Right lobe of liver (tissue), 6 donors: Measurements from ENCODE around the gene DSCAM. TPM values are rescaled to one million over a fixed set of nuclear protein-coding genes. Genes with fewer than 3 reads are reported as not detected.

Experiments
- ATAC-seq, 4 donors: fragments of 200-7000 bp; cut with Tn5 transposase; one replicate each; pipeline ENCODE4 v1.9.1; 2020; ENCODE audit warnings: mild to moderate bottlenecking in 4 of 4, moderate library complexity in 4 of 4
- DNase-seq, 3 donors: peaks; one replicate each; pipeline ENCODE4 v3.0.0-alpha.2; 2020
- H3K27ac ChIP-seq, 3 donors: fragments of 200-600 bp; one replicate each; pipeline ENCODE4 v1.8.0; 2022
- H3K27me3 ChIP-seq, 2 donors: fragments of 200-600 bp; one replicate each; pipeline ENCODE4 v1.8.0; 2022
- H3K36me3 ChIP-seq, 4 donors: fragments of 200-600 bp; sonication (generic) in 1 of 4; one replicate each; pipeline versions ENCODE4 v1.5.1 to v1.8.0; 2017 to 2022; ENCODE audit warnings: control low read depth in 1 of 4
- H3K4me1 ChIP-seq, 4 donors: fragments of 200-600 bp; sonication (generic) in 1 of 4; one replicate each; pipeline versions ENCODE4 v1.5.1 to v1.8.0; 2017 to 2022; ENCODE audit warnings: control low read depth in 1 of 4
- H3K4me3 ChIP-seq, 3 donors: fragments of 200-600 bp; one replicate each; pipeline ENCODE4 v1.8.0; 2022
- H3K9me3 ChIP-seq, 4 donors: fragments of 200-600 bp; sonication (generic) in 1 of 4; one replicate each; pipeline versions ENCODE4 v1.5.1 to v1.8.0; 2017 to 2022; ENCODE audit warnings: control low read depth in 1 of 4
- POLR2A ChIP-seq: fragments of 450-650 bp; IDR thresholded peaks from one replicate; pipeline ENCODE4 v1.6.1; 2017; ENCODE audit warnings: antibody characterized with exemption, mild to moderate bottlenecking
- WGBS: methylation state at CpG from one replicate; pipeline ENCODE4 v1.1.6; 2018; ENCODE audit warnings: low coverage, low lambda C conversion rate; ENCODE audit not compliant: insufficient coverage; ENCODE audit errors: missing lambda C conversion rate; 5-methylcytosine and 5-hydroxymethylcytosine counted together
- intact Hi-C, 2 donors: fragments of 100-400 bp; cut with DNase I; formaldehyde crosslinking; loops; one replicate each; pipeline versions ENCODE4 v1.11.2 to v1.14.1; 2022
- total RNA-seq, 6 experiments: library from RNA; depleted of rRNA in 2 of 6; stranded (reverse); fragments of >200 nt in 2 of 6; fragmentation: NEBNext Ultra II Directional in 3 of 6; extraction: Animal tissue kit (Norgen Biotek cat#: 25700) in 3 of 6; gene quantifications; one replicate each; pipeline versions ENCODE4 v1.1.0 to v1.2.4, GENCODE V29; 2016 to 2023
- TF ChIP-seq, protein P1 (sequence below), 4 donors: fragments of 200-600 bp in 3 of 4; fragments of 450-650 bp in 1 of 4; IDR thresholded peaks; one replicate each; pipeline versions ENCODE4 v1.5.1 to v1.8.0; 2016 to 2022; ENCODE audit warnings: antibody characterized with exemption in 4 of 4, mild to moderate bottlenecking in 2 of 4
- donor health status: DM: no; HTN: yes; CAD: no.
- donor health status: DM: no; HTN: no; CAD: no.
- donor health status: DM: no; HTN: no; CAD: no.
- donor health status: DM: no; HTN: yes; CAD: no.
- donor health status: DM: no; HTN: yes; CAD: no.

Gene DSCAM
- total RNA-seq, 6 experiments from 2014 or later: 0.04 to 0.16 (median 0.06) TPM; not detected in 2

DNA sequence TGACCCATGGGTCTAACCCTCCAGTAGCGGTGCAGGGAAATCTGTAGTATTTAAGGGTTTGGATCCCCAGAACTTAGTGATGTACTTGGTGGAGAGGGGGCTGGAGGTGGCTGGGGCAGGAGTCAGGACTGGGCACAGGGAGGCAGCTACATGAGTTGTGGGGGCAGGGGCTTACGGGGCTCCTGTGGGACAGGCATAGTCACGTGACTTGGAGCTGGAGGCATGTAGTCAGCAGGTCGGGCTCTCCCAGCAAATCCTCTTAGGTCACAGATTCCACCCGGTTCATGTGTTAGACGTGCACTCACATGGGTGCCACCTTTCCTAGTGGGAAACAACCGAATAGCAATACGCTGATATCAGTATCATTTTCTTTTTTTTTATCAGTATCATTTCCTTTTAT is 867.6 kb downstream of the DSCAM start:
- no peaks in the 10 kb centered on the region for H3K27me3 ChIP-seq
- WGBS: 64% methylated on average over 5 of the region's 8 CpGs
- H3K36me3 ChIP-seq: no peaks in the 10 kb centered on the region
- no peaks in the 10 kb centered on the region for H3K9me3 ChIP-seq
- intact Hi-C loops: no loop called here
- H3K27ac ChIP-seq: no peak overlapping the region
- H3K4me1 ChIP-seq: no peaks in the 10 kb centered on the region
- H3K4me3 ChIP-seq: no peak overlapping the region
- ATAC-seq (no peak), DNase-seq (no peak)
- TF ChIP-seq POLR2A: no peak
- TF ChIP-seq, protein P1, sequence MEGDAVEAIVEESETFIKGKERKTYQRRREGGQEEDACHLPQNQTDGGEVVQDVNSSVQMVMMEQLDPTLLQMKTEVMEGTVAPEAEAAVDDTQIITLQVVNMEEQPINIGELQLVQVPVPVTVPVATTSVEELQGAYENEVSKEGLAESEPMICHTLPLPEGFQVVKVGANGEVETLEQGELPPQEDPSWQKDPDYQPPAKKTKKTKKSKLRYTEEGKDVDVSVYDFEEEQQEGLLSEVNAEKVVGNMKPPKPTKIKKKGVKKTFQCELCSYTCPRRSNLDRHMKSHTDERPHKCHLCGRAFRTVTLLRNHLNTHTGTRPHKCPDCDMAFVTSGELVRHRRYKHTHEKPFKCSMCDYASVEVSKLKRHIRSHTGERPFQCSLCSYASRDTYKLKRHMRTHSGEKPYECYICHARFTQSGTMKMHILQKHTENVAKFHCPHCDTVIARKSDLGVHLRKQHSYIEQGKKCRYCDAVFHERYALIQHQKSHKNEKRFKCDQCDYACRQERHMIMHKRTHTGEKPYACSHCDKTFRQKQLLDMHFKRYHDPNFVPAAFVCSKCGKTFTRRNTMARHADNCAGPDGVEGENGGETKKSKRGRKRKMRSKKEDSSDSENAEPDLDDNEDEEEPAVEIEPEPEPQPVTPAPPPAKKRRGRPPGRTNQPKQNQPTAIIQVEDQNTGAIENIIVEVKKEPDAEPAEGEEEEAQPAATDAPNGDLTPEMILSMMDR (IDR thresholded peaks at IDR 0.05): no peak

DNA sequence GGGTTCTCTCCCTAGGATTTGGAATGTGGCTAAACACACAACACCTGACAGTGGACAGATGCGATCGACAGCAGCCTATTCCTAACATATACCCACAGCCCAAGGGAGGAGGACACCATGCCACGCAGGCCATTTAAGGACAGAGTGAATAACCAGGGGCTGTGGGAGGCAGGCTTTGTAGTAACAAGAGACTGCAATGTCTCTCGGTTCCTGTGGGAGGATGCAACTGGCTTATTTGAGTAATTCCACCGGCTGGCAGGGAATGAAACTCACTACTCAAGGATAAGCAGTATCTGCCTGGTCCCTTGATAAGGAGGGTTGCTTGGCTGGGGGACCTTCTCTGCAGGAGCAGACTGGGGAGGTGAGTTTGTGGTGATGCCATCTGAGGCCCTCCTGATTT is 870.2 kb downstream of the DSCAM start:
- DNase-seq: no peak
- intact Hi-C loops: no loop called here
- WGBS: no CpG with 5 or more reads among the region's 5 CpGs
- no peaks in the 10 kb centered on the region for H3K4me1 ChIP-seq
- no peaks in the 10 kb centered on the region for H3K36me3 ChIP-seq
- no peak overlapping the region for H3K4me3 ChIP-seq
- no peaks in the 10 kb centered on the region for H3K9me3 ChIP-seq
- TF ChIP-seq POLR2A: no peak
- TF ChIP-seq, protein P1 (IDR thresholded peaks at IDR 0.05): no peak
- ATAC-seq: no peak
- no peaks in the 10 kb centered on the region for H3K27me3 ChIP-seq
- H3K27ac ChIP-seq: no peak overlapping the region

DNA sequence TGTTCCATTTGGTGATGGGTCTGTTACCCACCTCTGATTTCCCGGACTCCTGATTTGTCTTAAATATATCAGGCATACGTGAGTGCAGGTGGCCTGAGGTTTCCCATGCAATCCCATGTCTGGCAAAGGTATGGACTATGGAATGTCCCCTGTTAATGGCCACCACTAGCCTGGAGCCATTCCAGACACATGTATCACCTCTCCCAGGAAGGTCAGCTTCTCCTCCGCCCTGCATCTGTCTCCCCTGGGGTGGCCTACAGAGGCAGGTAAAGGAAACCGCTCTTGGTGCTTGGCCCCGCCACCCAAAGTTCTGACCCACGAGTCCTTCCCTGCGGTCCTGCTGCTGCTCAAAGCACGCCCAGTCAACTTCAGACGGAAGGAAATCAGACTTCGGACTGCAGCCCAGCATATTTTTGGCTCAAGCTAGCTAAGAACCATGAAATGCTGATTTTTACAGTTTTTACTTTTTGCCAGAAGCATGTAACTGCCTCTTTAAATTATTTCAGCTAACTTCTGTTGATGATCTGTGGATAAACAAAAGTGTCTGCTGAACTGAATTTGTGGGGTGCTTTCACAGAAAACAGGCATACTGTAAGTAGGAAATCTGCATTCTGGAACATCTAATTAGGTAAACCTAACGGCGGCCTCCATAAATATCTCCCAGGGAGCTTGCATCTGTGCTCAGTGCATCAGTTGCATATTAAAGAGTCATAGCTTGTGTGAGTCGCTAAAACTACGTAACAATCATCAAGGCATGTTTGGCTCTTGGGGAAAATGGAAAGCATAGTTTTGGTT is 873.8 kb downstream of the DSCAM start:
- intact Hi-C loops: no loop called here
- no peak for DNase-seq
- 76% methylated on average over 13 of the region's 14 CpGs for WGBS

GRCh38 chr21:39972471-39972870 is 874.5 kb downstream of the DSCAM start:
- Histone ChIP-seq H3K4me1 (no peaks in the 10 kb centered on the region), H3K9me3 (no peaks in the 10 kb centered on the region), H3K4me3 (no peak overlapping the region), H3K27ac (no peak overlapping the region), H3K27me3 (no peaks in the 10 kb centered on the region), H3K36me3 (no peaks in the 10 kb centered on the region)
- no peak for ATAC-seq
- TF ChIP-seq, protein P1 (IDR thresholded peaks at IDR 0.05): no peak
- no peak for TF ChIP-seq POLR2A
- 23% methylated on average over 4 of the region's 4 CpGs for WGBS
- intact Hi-C loops: no loop called here
- no peak for DNase-seq

More for the DNA sequence above, 873.8 kb downstream of the DSCAM start:
- TF ChIP-seq, protein P1 (IDR thresholded peaks at IDR 0.05): no peak
- TF ChIP-seq POLR2A: no peak
- H3K36me3 ChIP-seq: no peaks in the 10 kb centered on the region
- no peak overlapping the region for H3K27ac ChIP-seq
- H3K27me3 ChIP-seq: no peaks in the 10 kb centered on the region
- H3K4me1 ChIP-seq: no peaks in the 10 kb centered on the region
- ATAC-seq: no peak
- no peak overlapping the region for H3K4me3 ChIP-seq
- H3K9me3 ChIP-seq: no peaks in the 10 kb centered on the region
